Measurements from ENCODE around the gene LARP1.
A peak's percentile ranks its signal among the peaks of the same experiment; 100 is the strongest.

LARP1 gene

GRCh38 chr5:154863291-154864080, 108.3 kb downstream of the LARP1 start:
- no peaks in the 10 kb centered on the region for H3K9me3 ChIP-seq (ENCODE audit: control insufficient read depth, low read length)
- no peak overlapping the region for H3K4me3 ChIP-seq (ENCODE audit: low read length)
- H3K9ac ChIP-seq (ENCODE audit: low read length): no peak overlapping the region
- peaks cover 46% of the 10 kb centered on the region for H3K36me3 ChIP-seq (ENCODE audit: control insufficient read depth, insufficient read depth, low read length, severe bottlenecking)
- H3K4me1 ChIP-seq (ENCODE audit: control insufficient read depth, insufficient read depth, low read length): peaks cover 51% of the 10 kb centered on the region
- H3K27me3 ChIP-seq (replicated peaks; ENCODE audit: control insufficient read depth, insufficient read depth, low read length): no peaks in the 10 kb centered on the region
- DNase-seq (ENCODE audit: low read depth): no peak

GRCh38 chr5:154865466-154866184, 110.4 kb downstream of the LARP1 start:
- Histone ChIP-seq H3K36me3 (ENCODE audit: control insufficient read depth, insufficient read depth, low read length, severe bottlenecking) (peaks cover 57% of the 10 kb centered on the region), H3K27me3 (replicated peaks; ENCODE audit: control insufficient read depth, insufficient read depth, low read length) (no peaks in the 10 kb centered on the region), H3K9me3 (ENCODE audit: control insufficient read depth, low read length) (no peaks in the 10 kb centered on the region), H3K4me1 (ENCODE audit: control insufficient read depth, insufficient read depth, low read length) (peaks cover 47% of the 10 kb centered on the region), H3K9ac (ENCODE audit: low read length) (no peak overlapping the region), H3K4me3 (ENCODE audit: low read length) (no peak overlapping the region)
- peak; percentile 30 for DNase-seq (ENCODE audit: low read depth)

GRCh38 chr5:154866841-154867240, 111.7 kb downstream of the LARP1 start:
- H3K27me3 ChIP-seq (replicated peaks; ENCODE audit: control insufficient read depth, insufficient read depth, low read length): no peaks in the 10 kb centered on the region
- no peaks in the 10 kb centered on the region for H3K9me3 ChIP-seq (ENCODE audit: control insufficient read depth, low read length)
- no peak overlapping the region for H3K4me3 ChIP-seq (ENCODE audit: low read length)
- H3K36me3 ChIP-seq (ENCODE audit: control insufficient read depth, insufficient read depth, low read length, severe bottlenecking): peaks cover 68% of the 10 kb centered on the region
- peak; percentile 27 for DNase-seq (ENCODE audit: low read depth)
- H3K4me1 ChIP-seq (ENCODE audit: control insufficient read depth, insufficient read depth, low read length): peaks cover 37% of the 10 kb centered on the region
- no peak overlapping the region for H3K9ac ChIP-seq (ENCODE audit: low read length)
